B cell (primary cell): ENCODE data around the gene RAPGEF5.

ENCODE experiments used
- EZH2 ChIP-seq: IDR thresholded peaks from 2 replicates; pipeline ENCODE4 v1.6.1; 2012; ENCODE audit warnings: borderline replicate concordance, low read depth, mild to moderate bottlenecking, moderate library complexity, low read length; ENCODE audit not compliant: insufficient read depth, poor library complexity, severe bottlenecking
- TF ChIP-seq, protein P1 (sequence below): fragments of 200-600 bp; IDR thresholded peaks from one replicate; pipeline ENCODE4 v1.8.0; 2022; ENCODE audit warnings: antibody characterized with exemption, mild to moderate bottlenecking

DNA sequence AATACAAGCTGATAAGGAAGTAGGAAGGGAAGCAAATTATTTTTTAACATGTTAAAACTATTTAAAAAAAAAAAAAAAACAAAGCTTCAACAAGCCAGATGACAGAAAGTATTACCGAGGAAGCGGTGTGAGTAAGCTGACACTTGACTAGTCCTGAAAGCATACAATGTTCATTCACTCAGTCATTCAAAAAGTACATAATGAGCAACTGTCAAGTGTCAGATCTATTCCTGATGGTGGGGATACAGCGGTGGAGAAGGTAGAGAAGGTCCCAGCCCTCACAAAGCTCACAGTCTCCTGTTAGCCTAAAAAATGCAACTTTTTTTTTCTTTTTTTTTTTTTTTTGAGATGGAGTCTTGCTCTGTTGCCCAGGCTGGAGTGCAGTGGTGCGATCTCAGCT lies 40.0 kb downstream of the RAPGEF5 start:
- TF ChIP-seq, protein P1, sequence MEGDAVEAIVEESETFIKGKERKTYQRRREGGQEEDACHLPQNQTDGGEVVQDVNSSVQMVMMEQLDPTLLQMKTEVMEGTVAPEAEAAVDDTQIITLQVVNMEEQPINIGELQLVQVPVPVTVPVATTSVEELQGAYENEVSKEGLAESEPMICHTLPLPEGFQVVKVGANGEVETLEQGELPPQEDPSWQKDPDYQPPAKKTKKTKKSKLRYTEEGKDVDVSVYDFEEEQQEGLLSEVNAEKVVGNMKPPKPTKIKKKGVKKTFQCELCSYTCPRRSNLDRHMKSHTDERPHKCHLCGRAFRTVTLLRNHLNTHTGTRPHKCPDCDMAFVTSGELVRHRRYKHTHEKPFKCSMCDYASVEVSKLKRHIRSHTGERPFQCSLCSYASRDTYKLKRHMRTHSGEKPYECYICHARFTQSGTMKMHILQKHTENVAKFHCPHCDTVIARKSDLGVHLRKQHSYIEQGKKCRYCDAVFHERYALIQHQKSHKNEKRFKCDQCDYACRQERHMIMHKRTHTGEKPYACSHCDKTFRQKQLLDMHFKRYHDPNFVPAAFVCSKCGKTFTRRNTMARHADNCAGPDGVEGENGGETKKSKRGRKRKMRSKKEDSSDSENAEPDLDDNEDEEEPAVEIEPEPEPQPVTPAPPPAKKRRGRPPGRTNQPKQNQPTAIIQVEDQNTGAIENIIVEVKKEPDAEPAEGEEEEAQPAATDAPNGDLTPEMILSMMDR: no peak
- no peak for TF ChIP-seq EZH2
